Activated naive CD8-positive, alpha-beta T cell (primary cell): ENCODE measurements around the gene TTC32.

Experiments used
- H3K27ac Mint-ChIP-seq: one replicate; pipeline ENCODE4 v1.8.0; 2021; ENCODE audit warnings: mixed read lengths
- H3K27me3 Mint-ChIP-seq: one replicate; pipeline ENCODE4 v1.8.0; 2021; ENCODE audit warnings: mixed read lengths
- H3K36me3 Mint-ChIP-seq: one replicate; pipeline ENCODE4 v1.8.0; 2021; ENCODE audit warnings: mixed read lengths
- H3K4me1 Mint-ChIP-seq: one replicate; pipeline ENCODE4 v1.8.0; 2021; ENCODE audit warnings: low read depth, mixed read lengths
- H3K4me3 Mint-ChIP-seq: one replicate; pipeline ENCODE4 v1.8.0; 2021; ENCODE audit warnings: mild to moderate bottlenecking, mixed read lengths
- H3K9me3 Mint-ChIP-seq: one replicate; pipeline ENCODE4 v1.8.0; 2021; ENCODE audit warnings: low read depth, mixed read lengths

Gene TTC32

DNA sequence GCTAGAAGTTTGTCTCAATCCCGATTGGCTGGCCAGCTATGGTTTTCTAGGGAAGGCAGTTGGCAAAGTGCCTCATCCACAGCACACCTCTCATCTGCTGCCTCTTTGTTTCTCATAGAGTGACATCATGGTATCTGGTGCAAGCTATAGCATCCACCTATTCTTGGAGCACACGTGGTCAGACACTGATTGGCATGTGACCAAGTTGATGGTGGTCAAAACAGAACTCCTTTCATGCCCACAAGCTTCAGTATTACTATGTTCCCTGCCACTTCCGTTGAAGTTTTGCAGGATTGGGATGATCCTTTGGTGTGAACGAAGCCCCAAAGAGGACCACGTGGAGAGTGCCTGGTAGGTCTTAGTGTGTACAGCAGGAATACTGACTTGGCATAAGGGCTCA lies 28.8 kb downstream of the TTC32 start:
- H3K4me1 Mint-ChIP-seq: peaks cover 33% of the 10 kb centered on the region
- H3K27ac Mint-ChIP-seq: no peak overlapping the region
- no peaks in the 10 kb centered on the region for H3K9me3 Mint-ChIP-seq
- H3K27me3 Mint-ChIP-seq: no peaks in the 10 kb centered on the region
- no peak overlapping the region for H3K4me3 Mint-ChIP-seq
- H3K36me3 Mint-ChIP-seq: peaks cover 15% of the 10 kb centered on the region

GRCh38 chr2:19872302-19872701 lies 29.5 kb downstream of the TTC32 start:
- no peak overlapping the region for H3K27ac Mint-ChIP-seq
- H3K4me1 Mint-ChIP-seq: peaks cover 38% of the 10 kb centered on the region
- H3K4me3 Mint-ChIP-seq: no peak overlapping the region
- no peaks in the 10 kb centered on the region for H3K27me3 Mint-ChIP-seq
- H3K36me3 Mint-ChIP-seq: peaks cover 15% of the 10 kb centered on the region
- no peaks in the 10 kb centered on the region for H3K9me3 Mint-ChIP-seq

- Mint-ChIP-seq H3K27ac (peak overlapping the region; percentile 16), H3K36me3 (peaks cover 15% of the 10 kb centered on the region), H3K4me3 (no peak overlapping the region), H3K9me3 (no peaks in the 10 kb centered on the region), H3K4me1 (peaks cover 38% of the 10 kb centered on the region), H3K27me3 (no peaks in the 10 kb centered on the region)
Observed at GRCh38 chr2:19871836-19872235, 29.9 kb downstream of the TTC32 start.

- Mint-ChIP-seq H3K27me3 (no peaks in the 10 kb centered on the region), H3K9me3 (no peaks in the 10 kb centered on the region), H3K4me1 (peaks cover 38% of the 10 kb centered on the region), H3K27ac (peak overlapping the region; percentile 61), H3K36me3 (peaks cover 10% of the 10 kb centered on the region), H3K4me3 (peak overlapping the region; percentile 22)
Observed at GRCh38 chr2:19870792-19871191, 31.0 kb downstream of the TTC32 start.

GRCh38 chr2:19868701-19869580 lies 32.8 kb downstream of the TTC32 start:
- H3K9me3 Mint-ChIP-seq: no peaks in the 10 kb centered on the region
- H3K27me3 Mint-ChIP-seq: no peaks in the 10 kb centered on the region
- H3K27ac Mint-ChIP-seq: peak overlapping the region; percentile 92
- peaks cover 8% of the 10 kb centered on the region for H3K36me3 Mint-ChIP-seq
- peaks cover 38% of the 10 kb centered on the region for H3K4me1 Mint-ChIP-seq
- peak overlapping the region; percentile 92 for H3K4me3 Mint-ChIP-seq

DNA sequence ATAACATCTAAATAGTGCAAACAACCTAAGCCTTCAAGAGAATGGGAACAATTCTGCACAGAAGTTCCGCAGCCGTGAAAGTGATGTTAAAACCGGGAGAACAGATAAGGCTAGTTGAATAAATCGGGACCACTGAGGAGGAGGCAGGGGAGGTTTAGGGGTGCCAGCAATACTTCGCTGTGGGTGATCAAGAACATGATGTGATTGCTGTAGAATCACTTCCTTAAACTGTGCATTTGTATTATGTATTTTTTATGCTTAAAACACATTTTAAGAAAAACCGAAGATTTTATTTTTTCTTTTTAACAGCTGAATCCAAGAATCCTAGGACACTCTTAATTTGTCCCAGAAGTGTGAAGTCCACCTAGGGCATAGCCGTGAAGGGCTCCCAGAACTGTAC lies 33.6 kb downstream of the TTC32 start:
- Mint-ChIP-seq H3K4me1 (peaks cover 38% of the 10 kb centered on the region), H3K27me3 (no peaks in the 10 kb centered on the region), H3K9me3 (no peaks in the 10 kb centered on the region), H3K36me3 (peaks cover 8% of the 10 kb centered on the region), H3K4me3 (peak overlapping the region; percentile 92), H3K27ac (peak overlapping the region; percentile 92)

GRCh38 chr2:19866771-19867170 lies 35.0 kb downstream of the TTC32 start:
- peaks cover 2% of the 10 kb centered on the region for H3K36me3 Mint-ChIP-seq
- H3K9me3 Mint-ChIP-seq: no peaks in the 10 kb centered on the region
- H3K27ac Mint-ChIP-seq: no peak overlapping the region
- H3K4me3 Mint-ChIP-seq: no peak overlapping the region
- H3K27me3 Mint-ChIP-seq: no peaks in the 10 kb centered on the region
- peaks cover 32% of the 10 kb centered on the region for H3K4me1 Mint-ChIP-seq

DNA sequence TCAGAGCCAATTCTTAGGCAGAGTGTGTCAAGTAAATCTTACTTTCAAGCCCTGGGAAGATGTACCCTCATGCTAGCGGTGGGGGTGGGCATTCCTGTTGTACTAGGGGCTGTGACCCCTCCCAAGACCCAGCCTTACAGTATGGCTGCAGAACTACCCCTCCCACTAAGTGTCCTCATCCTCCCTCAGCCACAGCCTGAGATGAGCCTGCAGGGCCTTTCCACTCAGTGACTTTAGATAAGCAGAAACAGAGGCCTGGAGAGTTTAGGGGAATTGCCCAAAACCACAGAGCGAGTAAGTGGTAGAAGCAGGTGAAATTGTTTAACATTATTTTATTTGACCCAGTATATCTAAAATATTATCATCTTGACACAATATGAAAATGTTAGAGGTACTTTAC lies 36.6 kb downstream of the TTC32 start:
- Mint-ChIP-seq H3K4me3 (no peak overlapping the region), H3K27ac (no peak overlapping the region), H3K36me3 (no peaks in the 10 kb centered on the region), H3K4me1 (peaks cover 25% of the 10 kb centered on the region), H3K27me3 (no peaks in the 10 kb centered on the region), H3K9me3 (no peaks in the 10 kb centered on the region)

DNA sequence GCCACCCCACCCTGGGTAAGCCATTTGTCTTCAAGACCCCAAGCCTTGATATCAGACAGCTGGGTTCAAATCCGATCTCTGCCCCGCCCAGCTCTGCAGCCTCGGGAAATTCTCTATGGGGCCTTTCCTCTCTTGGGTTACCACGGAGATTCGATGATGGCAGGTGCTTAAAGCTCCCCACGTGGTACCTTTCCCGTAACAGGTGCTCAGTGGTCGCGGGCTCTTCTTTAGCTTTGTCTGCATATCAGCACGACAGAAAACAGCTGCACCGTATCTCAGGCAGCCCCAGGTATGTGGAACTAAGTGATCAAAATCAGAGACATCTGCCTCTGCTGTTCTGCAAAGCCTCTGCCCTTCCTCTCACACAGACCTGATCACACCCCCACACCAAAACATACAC lies 37.4 kb downstream of the TTC32 start:
- no peaks in the 10 kb centered on the region for H3K36me3 Mint-ChIP-seq
- peaks cover 17% of the 10 kb centered on the region for H3K4me1 Mint-ChIP-seq
- H3K27ac Mint-ChIP-seq: no peak overlapping the region
- no peaks in the 10 kb centered on the region for H3K9me3 Mint-ChIP-seq
- no peaks in the 10 kb centered on the region for H3K27me3 Mint-ChIP-seq
- no peak overlapping the region for H3K4me3 Mint-ChIP-seq

DNA sequence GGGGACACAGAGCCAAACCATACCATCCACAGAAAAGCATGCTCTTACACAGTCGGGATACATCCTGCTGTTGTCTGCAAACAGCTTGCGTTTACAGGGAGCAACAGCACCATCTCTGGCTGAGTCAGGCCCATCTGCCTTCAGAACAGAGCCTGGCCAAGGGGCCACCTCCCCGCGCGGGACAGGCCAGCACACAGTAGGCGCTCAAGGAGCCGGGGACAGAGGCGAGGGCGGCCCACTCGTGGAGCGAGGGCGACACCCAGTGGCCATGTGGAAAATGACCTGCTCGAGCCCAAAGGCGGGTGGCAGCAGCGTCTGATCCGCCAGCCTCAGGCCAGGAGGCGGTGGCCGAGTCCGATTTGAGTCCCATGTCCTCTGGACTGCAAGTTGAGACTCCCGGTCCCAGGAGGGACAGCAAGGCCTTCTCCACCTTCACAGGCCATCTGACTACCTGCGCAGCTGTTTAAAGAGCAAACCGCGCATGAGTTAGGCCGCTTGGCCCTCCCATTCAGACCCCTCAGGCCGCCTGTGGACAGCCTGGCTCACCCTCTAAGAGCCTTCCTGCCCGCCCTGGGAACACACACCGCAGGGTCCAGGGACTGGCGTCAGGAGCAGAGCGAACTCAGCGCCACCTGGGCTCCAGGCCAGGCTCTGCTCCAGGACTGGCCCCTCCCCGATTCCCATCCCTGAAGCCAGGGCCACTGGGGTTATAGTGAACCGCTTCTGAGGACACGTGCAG lies 38.3 kb downstream of the TTC32 start:
- no peak overlapping the region for H3K4me3 Mint-ChIP-seq
- H3K27ac Mint-ChIP-seq: no peak overlapping the region
- no peaks in the 10 kb centered on the region for H3K27me3 Mint-ChIP-seq
- H3K4me1 Mint-ChIP-seq: peaks cover 10% of the 10 kb centered on the region
- H3K36me3 Mint-ChIP-seq: no peaks in the 10 kb centered on the region
- no peaks in the 10 kb centered on the region for H3K9me3 Mint-ChIP-seq

DNA sequence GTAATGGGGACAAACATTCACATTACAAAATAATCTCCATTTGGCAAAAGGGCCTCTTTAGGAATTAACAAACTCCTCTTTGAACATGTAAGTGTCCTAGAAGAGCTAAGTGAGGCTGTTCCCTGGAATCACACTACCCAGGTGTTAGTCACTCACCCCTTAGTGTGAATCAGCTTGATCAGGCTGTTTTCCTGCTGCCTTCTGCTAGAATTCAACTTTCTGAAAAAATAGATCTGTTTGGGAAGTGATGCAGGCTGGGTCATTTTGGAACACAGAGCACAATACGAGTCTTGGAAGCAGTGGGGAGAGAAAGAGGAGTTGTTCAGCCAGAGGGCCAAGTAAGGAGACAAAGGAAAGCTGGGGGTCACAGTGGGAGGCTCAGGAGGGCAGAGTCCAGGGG lies 40.0 kb downstream of the TTC32 start:
- Mint-ChIP-seq H3K4me3 (no peak overlapping the region), H3K4me1 (no peaks in the 10 kb centered on the region), H3K27ac (no peak overlapping the region), H3K27me3 (no peaks in the 10 kb centered on the region), H3K36me3 (no peaks in the 10 kb centered on the region), H3K9me3 (no peaks in the 10 kb centered on the region)

GRCh38 chr2:19860022-19860421 lies 41.8 kb downstream of the TTC32 start:
- Mint-ChIP-seq H3K4me1 (no peaks in the 10 kb centered on the region), H3K9me3 (no peaks in the 10 kb centered on the region), H3K27ac (no peak overlapping the region), H3K4me3 (no peak overlapping the region), H3K27me3 (no peaks in the 10 kb centered on the region), H3K36me3 (no peaks in the 10 kb centered on the region)

DNA sequence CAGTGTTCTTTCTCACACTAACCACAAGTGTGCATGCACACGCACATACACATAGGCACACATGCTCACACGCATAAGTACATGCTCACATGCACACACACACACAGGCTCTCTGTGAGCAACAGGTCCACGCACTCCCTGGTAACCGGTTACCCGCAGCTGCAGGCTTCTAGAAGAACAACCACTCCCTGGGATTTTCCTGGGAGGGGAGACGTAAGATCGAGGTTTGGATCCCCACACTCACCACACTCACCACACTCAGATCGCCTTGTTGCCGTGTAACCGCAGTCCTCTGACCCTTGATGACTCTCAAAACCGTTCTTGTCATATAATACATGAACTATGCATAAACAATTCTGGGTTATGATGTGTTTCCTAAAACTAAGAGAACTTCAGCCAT lies 42.2 kb downstream of the TTC32 start:
- no peaks in the 10 kb centered on the region for H3K9me3 Mint-ChIP-seq
- H3K36me3 Mint-ChIP-seq: no peaks in the 10 kb centered on the region
- no peak overlapping the region for H3K4me3 Mint-ChIP-seq
- H3K27ac Mint-ChIP-seq: no peak overlapping the region
- no peaks in the 10 kb centered on the region for H3K4me1 Mint-ChIP-seq
- no peaks in the 10 kb centered on the region for H3K27me3 Mint-ChIP-seq

DNA sequence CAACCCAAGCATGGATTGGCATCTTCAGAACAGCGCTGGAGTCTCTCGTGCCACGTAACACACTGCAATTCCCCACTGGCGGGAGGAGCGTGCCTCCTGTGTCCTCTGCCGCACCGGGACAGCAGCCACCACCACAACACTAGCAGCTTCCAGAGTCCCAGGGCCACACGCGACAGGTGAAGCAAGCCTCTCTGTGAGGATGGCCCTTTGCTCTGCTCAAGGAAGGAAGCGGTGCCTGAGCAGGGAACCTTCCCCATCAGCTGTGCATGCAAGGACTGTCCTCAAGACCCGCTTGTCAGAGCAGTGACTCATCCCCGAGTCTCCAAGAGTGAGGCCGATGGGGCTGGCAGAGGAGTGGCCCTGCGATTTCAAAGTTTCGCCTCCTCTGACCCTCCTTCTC lies 44.0 kb downstream of the TTC32 start:
- Mint-ChIP-seq H3K27ac (no peak overlapping the region), H3K9me3 (no peaks in the 10 kb centered on the region), H3K27me3 (no peaks in the 10 kb centered on the region), H3K36me3 (no peaks in the 10 kb centered on the region), H3K4me1 (no peaks in the 10 kb centered on the region), H3K4me3 (no peak overlapping the region)

GRCh38 chr2:19857100-19857499 lies 44.7 kb downstream of the TTC32 start:
- H3K36me3 Mint-ChIP-seq: no peaks in the 10 kb centered on the region
- no peaks in the 10 kb centered on the region for H3K9me3 Mint-ChIP-seq
- no peak overlapping the region for H3K27ac Mint-ChIP-seq
- no peak overlapping the region for H3K4me3 Mint-ChIP-seq
- H3K27me3 Mint-ChIP-seq: no peaks in the 10 kb centered on the region
- no peaks in the 10 kb centered on the region for H3K4me1 Mint-ChIP-seq
